HG03097 (cell line): ENCODE results near the gene NEK8.

ENCODE experiments used
- ATAC-seq: cut with Tn5 transposase; IDR thresholded peaks from one replicate; pipeline ENCODE4 v1.9.1; 2021; ENCODE audit not compliant: unreplicated experiment, low FRiP score

The NEK8 gene

DNA sequence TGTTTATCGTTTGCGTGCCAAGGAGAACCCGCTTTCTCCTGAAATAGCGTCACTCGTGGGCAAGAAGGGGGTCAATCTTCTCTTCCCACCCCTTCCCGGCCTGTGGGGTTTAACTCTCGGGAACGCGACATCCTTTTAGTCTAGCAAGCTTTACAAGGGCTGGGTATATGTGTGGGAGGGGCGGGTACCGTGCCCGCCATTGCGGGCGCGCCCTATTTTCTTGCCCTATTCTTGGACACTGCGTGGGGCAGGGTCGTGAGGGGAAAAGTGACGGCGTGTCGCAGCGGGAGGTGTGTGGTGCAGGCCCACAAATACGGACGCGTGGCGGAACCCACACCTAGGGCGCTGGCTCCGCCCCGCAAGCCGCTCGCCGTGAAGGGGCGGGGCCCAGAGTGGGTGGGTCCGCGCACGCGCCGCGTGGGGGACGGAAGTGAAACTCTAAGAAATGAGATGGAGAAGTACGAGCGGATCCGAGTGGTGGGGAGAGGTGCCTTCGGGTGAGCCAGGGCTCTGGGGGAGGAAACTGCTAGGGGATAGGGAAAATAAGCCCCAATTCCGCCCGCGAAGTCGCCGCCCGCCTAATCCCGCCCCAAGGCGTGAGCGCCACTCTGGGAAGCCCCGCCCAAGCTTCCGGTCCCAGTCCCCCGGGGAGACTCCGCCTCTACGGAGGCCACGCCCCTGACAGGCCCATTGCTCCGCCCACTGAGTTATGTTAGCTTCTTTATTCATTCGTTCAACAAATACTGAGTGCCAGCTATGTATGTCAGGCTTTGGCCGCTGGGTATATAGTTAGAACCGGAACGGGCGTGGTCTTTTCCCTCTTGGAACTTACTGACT is at the start of gene NEK8:
Gene NEK8, plus strand, starts transcription at position 425 of the 837 bp plus-strand sequence. Its CDS starts 26 bp downstream, at position 451.
- ATAC-seq: peak; percentile 30

- ATAC-seq: no peak
Observed at GRCh38 chr17:28682655-28683054, 45.9 kb upstream of the NEK8 start.

DNA sequence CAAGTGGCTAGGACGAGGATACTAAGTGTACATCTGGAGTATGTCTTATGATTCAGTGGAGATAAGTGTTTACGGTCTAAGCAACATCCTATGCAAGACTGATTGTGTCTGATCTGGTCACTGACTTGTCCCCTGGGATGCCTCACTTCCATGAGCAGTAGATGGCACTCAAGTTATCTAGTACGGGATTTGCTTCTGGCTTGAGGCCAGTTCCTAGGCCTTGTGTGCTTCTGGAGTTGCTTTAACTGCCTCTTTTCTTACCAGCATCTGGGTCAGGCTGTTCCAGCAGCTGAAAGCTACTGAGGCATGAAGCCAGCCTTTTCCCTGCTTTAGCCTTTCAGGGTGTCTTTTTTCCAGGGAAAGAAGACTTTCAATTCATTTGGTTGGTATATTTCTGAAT is 43.6 kb upstream of the NEK8 start:
- ATAC-seq: no peak

DNA sequence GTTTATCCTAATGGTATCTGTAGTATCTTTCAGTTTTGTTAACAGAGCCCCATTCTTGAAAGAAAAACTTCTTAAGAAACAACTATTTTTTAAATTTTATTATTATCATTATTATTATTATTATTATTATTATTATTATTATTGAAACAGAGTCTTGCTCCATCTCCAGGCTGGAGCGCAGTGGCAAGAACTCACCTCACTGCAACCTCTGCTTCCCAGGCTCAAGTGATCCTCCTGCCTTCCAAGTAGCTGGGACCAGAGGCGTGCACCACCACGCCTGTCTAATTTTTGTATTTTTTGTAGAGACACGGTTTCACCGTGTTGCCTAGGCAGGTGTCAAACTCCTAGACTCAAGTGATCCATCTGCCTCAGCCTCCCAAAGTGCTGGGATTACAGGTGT is 43.2 kb upstream of the NEK8 start:
- no peak for ATAC-seq

- ATAC-seq: no peak
Observed at GRCh38 chr17:28686296-28686695, 42.3 kb upstream of the NEK8 start.

DNA sequence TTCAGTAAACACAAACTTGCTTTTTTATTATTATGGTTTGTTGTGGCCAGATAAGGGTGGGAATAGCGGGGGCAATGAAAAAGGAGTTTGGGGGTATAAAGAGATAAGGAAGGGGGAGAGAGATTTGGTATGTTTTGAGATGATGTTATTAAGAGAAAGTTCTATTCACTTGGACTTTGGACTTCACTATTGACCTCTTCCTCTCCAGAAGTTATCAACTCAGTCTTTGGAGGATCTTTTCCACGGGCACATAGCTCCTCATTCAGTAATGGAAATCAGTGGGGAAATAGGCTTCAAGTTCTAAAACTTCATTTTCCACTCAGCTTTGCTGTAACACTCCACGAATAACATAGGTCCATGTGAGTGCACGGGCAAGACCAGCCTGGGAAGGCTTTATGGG is 40.1 kb upstream of the NEK8 start:
- ATAC-seq: no peak

DNA sequence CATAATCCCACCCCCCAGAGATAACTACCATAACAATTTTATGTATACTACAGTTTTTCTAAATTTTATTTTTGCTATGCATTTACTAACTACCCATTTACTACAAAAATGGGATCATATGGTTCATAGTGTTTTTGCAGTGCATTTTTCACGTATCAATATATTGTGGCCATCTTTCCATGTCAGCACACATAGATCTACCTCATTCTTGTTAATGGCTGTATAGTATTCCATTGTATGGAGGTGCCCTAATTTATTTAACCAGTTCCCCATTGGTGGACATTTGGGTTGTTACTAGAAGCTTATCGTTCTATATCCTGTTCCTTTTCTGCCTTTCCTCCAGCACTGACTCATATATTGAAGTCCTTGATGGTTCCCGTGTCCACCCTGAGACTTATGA is 39.6 kb upstream of the NEK8 start:
- no peak for ATAC-seq

GRCh38 chr17:28693869-28694268 is 34.7 kb upstream of the NEK8 start:
- ATAC-seq: no peak

GRCh38 chr17:28698253-28698941 is 30.2 kb upstream of the NEK8 start:
- ATAC-seq: no peak

- ATAC-seq: no peak
Observed at GRCh38 chr17:28700278-28700677, 28.3 kb upstream of the NEK8 start.

- ATAC-seq: no peak
Observed at GRCh38 chr17:28700830-28701492, 27.6 kb upstream of the NEK8 start.

DNA sequence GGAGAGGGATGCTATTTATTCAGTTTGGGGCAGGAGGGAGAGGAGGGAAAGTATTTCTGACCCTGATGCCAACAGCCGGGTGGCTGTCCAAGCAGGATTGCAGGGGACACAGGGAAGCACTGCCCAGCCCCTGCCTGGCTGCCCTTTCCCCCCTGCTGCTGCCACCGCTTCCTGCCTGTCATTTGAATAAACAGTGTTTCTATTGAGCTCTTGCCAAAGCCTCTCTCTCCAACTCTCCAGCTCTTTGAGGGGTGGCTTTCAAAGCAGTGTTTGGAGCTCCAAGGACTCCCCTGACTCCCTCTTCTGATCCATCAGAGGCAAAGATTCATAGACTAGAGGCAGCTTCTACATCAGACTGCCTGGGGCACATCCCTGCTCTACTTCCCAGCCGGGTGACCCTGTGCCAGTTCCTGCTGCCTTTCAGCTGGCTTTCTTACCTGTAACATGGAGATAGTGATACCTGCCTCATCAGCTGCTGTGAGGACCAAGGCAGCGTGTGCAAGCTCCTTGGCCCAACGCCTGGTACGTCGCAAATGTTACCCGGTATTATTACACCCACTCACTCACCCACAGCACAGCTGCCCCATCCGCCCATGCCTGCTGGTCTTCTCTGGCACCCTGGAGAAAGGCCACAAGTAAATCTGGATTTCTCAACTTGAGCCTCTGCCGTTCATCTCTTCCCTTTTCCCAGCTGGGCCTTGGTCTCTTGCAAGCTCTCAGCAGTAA is 26.4 kb upstream of the NEK8 start:
- ATAC-seq: no peak

GRCh38 chr17:28702752-28703150 is 25.8 kb upstream of the NEK8 start:
- ATAC-seq: no peak

DNA sequence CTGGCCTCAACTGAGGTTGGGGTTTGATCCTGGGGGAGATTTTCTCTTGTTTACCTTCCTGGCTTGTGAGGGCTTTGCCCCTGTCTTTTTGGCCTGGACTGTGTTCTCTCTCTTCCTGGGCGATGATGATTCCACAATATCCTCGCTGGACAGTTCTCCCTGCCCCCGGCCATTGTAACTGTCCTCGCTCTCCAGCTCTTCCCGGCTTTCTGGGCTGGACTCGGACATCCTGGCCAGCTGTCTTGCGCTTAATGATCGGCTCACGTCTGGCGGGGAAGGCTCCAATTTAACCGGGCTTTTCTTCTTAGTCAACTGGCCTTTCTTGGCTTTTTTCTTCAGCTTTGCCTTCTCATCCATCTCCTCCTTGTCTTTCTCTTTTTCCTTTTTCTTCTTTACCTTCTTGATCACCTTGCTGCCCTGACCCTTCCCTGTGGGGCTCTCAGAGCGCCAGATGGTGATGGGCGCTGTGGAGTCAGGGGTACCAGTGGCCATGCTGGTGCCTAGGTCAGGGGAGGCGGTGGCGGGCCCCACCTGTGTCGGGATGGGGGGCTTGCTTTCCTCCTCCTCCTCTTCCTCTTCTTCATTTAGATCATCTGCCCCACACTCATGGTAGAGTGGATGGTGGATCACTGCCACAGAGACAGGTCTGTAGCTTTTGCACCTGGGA is 24.9 kb upstream of the NEK8 start:
- ATAC-seq: no peak

GRCh38 chr17:28704219-28704858 is 24.2 kb upstream of the NEK8 start:
- ATAC-seq: no peak

GRCh38 chr17:28705074-28705659 is 23.4 kb upstream of the NEK8 start:
- no peak for ATAC-seq

DNA sequence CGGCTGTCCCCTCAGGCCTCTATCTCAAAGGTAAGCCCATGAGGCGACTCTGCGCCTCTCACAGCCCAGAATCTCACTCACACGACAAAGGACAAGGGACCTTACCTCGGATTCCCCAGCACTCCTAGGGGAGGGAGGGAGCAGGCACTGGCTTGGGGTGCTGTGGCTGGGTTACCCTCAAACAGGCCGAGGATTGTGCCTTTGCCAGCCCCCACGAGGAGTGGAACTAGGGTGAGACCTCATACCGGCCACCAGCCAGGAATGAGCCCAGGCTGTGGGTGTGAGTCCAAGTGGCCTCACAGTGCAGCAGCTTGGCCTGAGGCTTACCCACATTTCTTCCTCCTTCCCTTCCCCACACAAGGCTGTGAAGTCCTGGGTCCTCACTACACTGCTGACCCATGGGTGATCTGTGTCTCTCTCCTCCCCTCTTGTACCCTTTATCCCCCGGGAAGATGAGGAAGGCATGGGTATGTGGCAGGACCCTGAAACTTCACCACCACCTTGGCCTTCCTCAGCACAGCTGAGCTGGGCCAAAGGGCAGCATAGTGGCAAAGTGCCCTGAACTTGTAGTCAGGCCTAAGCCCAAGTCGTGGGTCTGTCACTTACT is 22.8 kb upstream of the NEK8 start:
- ATAC-seq: no peak

DNA sequence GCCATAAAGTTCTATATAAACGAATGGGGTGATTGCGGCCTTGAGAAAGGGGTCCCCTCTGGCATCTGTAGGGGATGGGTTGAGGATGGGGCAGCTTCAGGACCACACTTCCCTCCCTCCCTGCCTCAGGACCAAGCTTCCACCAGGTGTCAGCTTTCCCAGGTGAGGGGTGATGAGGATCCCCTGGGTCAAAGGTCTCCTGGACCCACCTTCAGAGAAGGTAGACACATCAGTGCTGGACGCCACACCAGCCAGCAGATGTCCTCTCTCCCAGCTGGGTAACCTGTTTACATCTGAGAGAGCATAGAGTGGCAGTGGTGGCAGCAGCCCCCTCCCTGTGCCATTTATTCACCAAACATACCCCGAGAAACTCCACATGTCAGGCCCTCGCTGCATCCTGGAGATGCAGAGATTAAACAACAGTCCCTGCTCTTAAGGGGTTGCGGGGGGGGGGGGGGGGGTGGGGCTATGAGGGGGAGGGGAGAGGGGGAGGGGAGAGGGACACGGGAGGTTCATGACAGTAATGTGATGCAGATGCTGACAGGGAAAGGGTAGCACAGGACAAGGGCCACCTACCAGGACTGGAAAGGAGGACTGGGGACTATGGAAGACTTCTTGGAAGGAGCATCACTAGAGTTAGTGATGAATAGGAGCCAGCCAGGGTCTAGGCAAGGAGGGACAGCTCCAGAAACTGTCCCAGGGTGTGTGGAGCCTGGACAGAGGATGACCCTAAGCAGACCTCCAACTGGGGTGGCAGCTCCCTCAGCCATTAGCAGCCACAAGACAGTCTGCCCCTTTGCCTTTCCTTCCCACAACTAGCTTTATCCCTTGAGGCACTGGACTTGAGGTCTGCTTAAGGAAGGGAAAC is 21.9 kb upstream of the NEK8 start:
- no peak for ATAC-seq
